Upper lobe of left lung (tissue), 6 donors: ENCODE data around the gene BRPF1. TPM values are rescaled to one million over a fixed set of nuclear protein-coding genes. Genes with fewer than 3 reads are reported as not detected.

Experiments
- ATAC-seq, 2 donors: fragments of 200-7000 bp; cut with Tn5 transposase; one replicate each; pipeline ENCODE4 v1.9.1; 2022; ENCODE audit warnings: mild to moderate bottlenecking in 2 of 2, moderate library complexity in 2 of 2; ENCODE audit not compliant: low FRiP score in 2 of 2
- DNase-seq, 2 donors: peaks; one replicate each; pipeline ENCODE4 v3.0.0-alpha.2; 2019 to 2020
- H3K27ac ChIP-seq, 4 donors: fragments of 200-600 bp; sonication (generic); one replicate each; pipeline ENCODE4 v1.5.1; 2016 to 2019
- H3K27me3 ChIP-seq, 4 donors: fragments of 200-600 bp; sonication (generic); one replicate each; pipeline ENCODE4 v1.5.1; 2017 to 2019
- H3K36me3 ChIP-seq, 4 donors: fragments of 200-600 bp; sonication (generic); one replicate each; pipeline ENCODE4 v1.5.1; 2016 to 2019
- H3K4me1 ChIP-seq, 4 donors: fragments of 200-600 bp; sonication (generic); one replicate each; pipeline ENCODE4 v1.5.1; 2018 to 2019
- H3K4me3 ChIP-seq, 4 donors: fragments of 200-600 bp; sonication (generic); one replicate each; pipeline ENCODE4 v1.5.1; 2017 to 2019; ENCODE audit warnings: mild to moderate bottlenecking in 2 of 4, moderate library complexity in 1 of 4
- H3K9me3 ChIP-seq, 4 donors: fragments of 200-600 bp; sonication (generic); one replicate each; pipeline ENCODE4 v1.5.1; 2018 to 2019
- EP300 ChIP-seq, 4 donors: sonication (generic); formaldehyde crosslinking; IDR thresholded peaks; one replicate each; pipeline ENCODE4 v1.5.1; 2017; ENCODE audit warnings: antibody characterized with exemption in 4 of 4, control low read depth in 2 of 4
- POLR2A ChIP-seq, 4 donors: fragments of 450-650 bp; IDR thresholded peaks; one replicate each; pipeline ENCODE4 v1.5.1; 2016 to 2017; ENCODE audit warnings: antibody characterized with exemption in 4 of 4, mild to moderate bottlenecking in 2 of 4
- POLR2AphosphoS5 ChIP-seq, 2 donors: sonication (generic); formaldehyde crosslinking; IDR thresholded peaks; one replicate each; pipeline ENCODE4 v1.5.1; 2017; ENCODE audit warnings: antibody characterized with exemption in 2 of 2
- WGBS, 2 donors: methylation state at CpG; one replicate each; pipeline ENCODE4 v1.1.5; 2017 to 2018; 5-methylcytosine and 5-hydroxymethylcytosine counted together
- total RNA-seq, 6 donors: library from RNA; depleted of rRNA in 4 of 6; stranded (reverse); fragments of >200 nt in 4 of 6; gene quantifications; one replicate each; pipeline versions ENCODE4 v1.1.0 to v1.2.1, GENCODE V29; 2016 to 2021
- TF ChIP-seq, protein P1 (sequence below), 6 experiments: fragments of 450-650 bp in 4 of 6; fragments of 200-600 bp in 2 of 6; sonication (generic) in 2 of 6; IDR thresholded peaks; one replicate each; pipeline ENCODE4 v1.5.1; 2016 to 2019; ENCODE audit warnings: antibody characterized with exemption in 6 of 6
- donor health status: DM: no; HTN: no; CAD: no; lungs with moderate emphysema.
- donor health status: DM: no; HTN: yes; CAD: no; lungs with severe emphysema.

BRPF1 gene
- total RNA-seq, 6 donors from 2014 or later, result 18.8 to 44.0 (median 26.5) TPM

DNA sequence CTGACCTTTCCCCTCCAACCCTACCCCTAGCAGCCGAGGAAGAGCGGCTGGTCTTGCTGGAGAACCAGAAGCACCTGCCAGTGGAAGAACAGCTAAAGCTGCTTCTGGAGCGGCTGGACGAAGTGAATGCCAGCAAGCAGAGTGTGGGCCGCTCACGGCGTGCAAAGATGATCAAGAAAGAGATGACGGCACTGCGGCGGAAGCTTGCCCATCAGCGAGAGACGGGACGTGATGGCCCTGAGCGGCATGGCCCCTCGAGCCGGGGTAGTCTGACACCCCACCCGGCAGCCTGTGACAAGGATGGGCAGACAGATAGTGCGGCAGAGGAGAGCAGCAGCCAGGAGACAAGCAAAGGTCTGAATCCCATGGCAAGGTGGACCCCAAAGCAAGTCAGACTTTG lies 12.0 kb downstream of the BRPF1 start:
- Histone ChIP-seq H3K27me3 (no peaks in the 10 kb centered on the region), H3K9me3 (no peaks in the 10 kb centered on the region), H3K27ac (no peak overlapping the region), H3K4me3 (no peak overlapping the region), H3K36me3 (peaks cover 84 to 100% (median 94%) of the 10 kb centered on the region in 4 donors), H3K4me1 (peaks cover 0 to 4% (median 0%) of the 10 kb centered on the region in 4 donors)
- 95 to 96% methylated on average over 18 of the region's 18 CpGs for WGBS, 2 donors
- ATAC-seq, result no peak
- no peak for TF ChIP-seq EP300 (IDR thresholded peaks at IDR 0.05)
- TF ChIP-seq POLR2AphosphoS5 (IDR thresholded peaks at IDR 0.05), result no peak
- TF ChIP-seq POLR2A (IDR thresholded peaks at IDR 0.05), result no peak
- TF ChIP-seq, protein P1, sequence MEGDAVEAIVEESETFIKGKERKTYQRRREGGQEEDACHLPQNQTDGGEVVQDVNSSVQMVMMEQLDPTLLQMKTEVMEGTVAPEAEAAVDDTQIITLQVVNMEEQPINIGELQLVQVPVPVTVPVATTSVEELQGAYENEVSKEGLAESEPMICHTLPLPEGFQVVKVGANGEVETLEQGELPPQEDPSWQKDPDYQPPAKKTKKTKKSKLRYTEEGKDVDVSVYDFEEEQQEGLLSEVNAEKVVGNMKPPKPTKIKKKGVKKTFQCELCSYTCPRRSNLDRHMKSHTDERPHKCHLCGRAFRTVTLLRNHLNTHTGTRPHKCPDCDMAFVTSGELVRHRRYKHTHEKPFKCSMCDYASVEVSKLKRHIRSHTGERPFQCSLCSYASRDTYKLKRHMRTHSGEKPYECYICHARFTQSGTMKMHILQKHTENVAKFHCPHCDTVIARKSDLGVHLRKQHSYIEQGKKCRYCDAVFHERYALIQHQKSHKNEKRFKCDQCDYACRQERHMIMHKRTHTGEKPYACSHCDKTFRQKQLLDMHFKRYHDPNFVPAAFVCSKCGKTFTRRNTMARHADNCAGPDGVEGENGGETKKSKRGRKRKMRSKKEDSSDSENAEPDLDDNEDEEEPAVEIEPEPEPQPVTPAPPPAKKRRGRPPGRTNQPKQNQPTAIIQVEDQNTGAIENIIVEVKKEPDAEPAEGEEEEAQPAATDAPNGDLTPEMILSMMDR (IDR thresholded peaks at IDR 0.05), result no peak
- DNase-seq, result no peak

DNA sequence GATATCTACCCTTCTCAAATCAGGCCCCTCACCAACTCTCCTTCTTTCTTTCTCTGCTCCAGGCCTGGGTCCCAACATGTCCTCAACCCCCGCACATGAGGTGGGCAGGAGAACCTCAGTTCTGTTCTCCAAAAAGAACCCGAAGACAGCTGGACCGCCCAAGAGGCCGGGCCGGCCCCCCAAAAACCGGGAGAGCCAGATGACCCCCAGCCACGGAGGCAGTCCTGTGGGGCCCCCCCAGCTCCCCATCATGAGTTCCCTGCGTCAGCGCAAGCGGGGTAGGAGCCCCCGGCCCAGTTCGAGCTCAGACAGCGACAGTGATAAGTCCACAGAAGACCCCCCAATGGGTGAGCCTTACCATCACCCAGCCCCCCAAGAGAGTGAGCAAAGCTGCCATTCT lies 12.6 kb downstream of the BRPF1 start:
- Histone ChIP-seq H3K4me1 (peaks cover 3 to 10% (median 5%) of the 10 kb centered on the region in 4 donors), H3K27me3 (no peaks in the 10 kb centered on the region), H3K36me3 (peaks cover 78 to 94% (median 88%) of the 10 kb centered on the region in 4 donors), H3K4me3 (no peak overlapping the region), H3K9me3 (no peaks in the 10 kb centered on the region), H3K27ac (no peak overlapping the region)
- ATAC-seq (no peak), DNase-seq (no peak)
- 96 to 97% methylated on average over 7 to 13 of the region's 13 CpGs for WGBS, 2 donors
- TF ChIP-seq EP300 (IDR thresholded peaks at IDR 0.05), result no peak
- no peak for TF ChIP-seq POLR2A (IDR thresholded peaks at IDR 0.05)
- TF ChIP-seq, protein P1 (IDR thresholded peaks at IDR 0.05), result no peak
- TF ChIP-seq POLR2AphosphoS5 (IDR thresholded peaks at IDR 0.05), result no peak

DNA sequence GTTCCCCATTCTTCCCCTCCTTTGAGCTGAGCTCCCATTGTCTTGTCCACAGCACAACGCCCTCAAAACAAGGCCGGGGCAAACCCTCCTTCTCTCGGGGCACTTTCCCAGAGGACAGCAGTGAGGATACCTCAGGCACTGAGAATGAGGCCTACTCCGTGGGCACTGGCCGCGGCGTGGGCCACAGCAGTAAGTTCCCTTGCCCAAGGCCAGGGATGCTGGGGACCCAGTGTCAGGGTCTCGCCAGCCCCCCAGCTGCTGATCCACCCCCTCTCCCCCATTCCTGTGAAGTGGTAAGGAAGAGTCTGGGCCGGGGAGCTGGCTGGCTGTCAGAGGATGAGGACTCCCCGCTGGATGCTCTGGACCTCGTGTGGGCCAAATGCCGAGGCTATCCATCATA lies 14.0 kb downstream of the BRPF1 start:
- Histone ChIP-seq H3K9me3 (no peaks in the 10 kb centered on the region), H3K27ac (no peak overlapping the region), H3K4me1 (peaks cover 7 to 18% (median 10%) of the 10 kb centered on the region in 4 donors), H3K27me3 (no peaks in the 10 kb centered on the region), H3K4me3 (no peak overlapping the region), H3K36me3 (peaks cover 65 to 80% (median 75%) of the 10 kb centered on the region in 4 donors)
- TF ChIP-seq, protein P1 (IDR thresholded peaks at IDR 0.05), result no peak
- TF ChIP-seq POLR2A (IDR thresholded peaks at IDR 0.05), result no peak
- TF ChIP-seq POLR2AphosphoS5 (IDR thresholded peaks at IDR 0.05), result no peak
- TF ChIP-seq EP300 (IDR thresholded peaks at IDR 0.05), result no peak
- no peak for ATAC-seq
- WGBS, 2 donors, result 92% methylated on average over 11 to 12 of the region's 12 CpGs
- peak in 1 of 2 donors; percentile 53 for DNase-seq

DNA sequence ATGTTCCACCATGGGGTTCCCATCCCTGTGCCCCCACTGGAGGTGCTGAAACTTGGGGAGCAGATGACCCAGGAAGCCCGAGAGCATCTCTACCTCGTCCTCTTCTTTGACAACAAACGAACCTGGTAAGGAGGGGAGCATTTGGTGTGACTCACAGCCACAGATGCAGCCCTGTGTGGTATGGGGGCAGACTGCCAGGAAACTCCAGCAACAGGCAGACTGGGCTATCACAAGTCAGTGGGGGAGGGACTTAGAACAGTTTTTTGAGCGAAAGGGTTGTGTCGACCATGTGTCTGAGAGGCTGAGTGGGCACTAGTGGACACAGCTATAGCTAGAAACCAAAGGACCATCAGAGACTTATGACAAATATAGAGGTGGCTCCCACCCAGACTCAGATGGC lies 14.8 kb downstream of the BRPF1 start:
- H3K27me3 ChIP-seq, result no peaks in the 10 kb centered on the region
- H3K9me3 ChIP-seq, result no peaks in the 10 kb centered on the region
- WGBS, 2 donors, result 80 to 83% methylated on average over 5 of the region's 5 CpGs
- H3K4me1 ChIP-seq, result peaks cover 15 to 27% (median 18%) of the 10 kb centered on the region in 4 donors
- no peak overlapping the region for H3K4me3 ChIP-seq
- ATAC-seq, result no peak
- TF ChIP-seq POLR2A (IDR thresholded peaks at IDR 0.05), result no peak
- TF ChIP-seq EP300 (IDR thresholded peaks at IDR 0.05), result no peak
- TF ChIP-seq, protein P1 (IDR thresholded peaks at IDR 0.05), result no peak
- TF ChIP-seq POLR2AphosphoS5 (IDR thresholded peaks at IDR 0.05), result no peak
- H3K36me3 ChIP-seq, result peaks cover 59 to 73% (median 67%) of the 10 kb centered on the region in 4 donors
- DNase-seq, result no peak
- no peak overlapping the region for H3K27ac ChIP-seq

DNA sequence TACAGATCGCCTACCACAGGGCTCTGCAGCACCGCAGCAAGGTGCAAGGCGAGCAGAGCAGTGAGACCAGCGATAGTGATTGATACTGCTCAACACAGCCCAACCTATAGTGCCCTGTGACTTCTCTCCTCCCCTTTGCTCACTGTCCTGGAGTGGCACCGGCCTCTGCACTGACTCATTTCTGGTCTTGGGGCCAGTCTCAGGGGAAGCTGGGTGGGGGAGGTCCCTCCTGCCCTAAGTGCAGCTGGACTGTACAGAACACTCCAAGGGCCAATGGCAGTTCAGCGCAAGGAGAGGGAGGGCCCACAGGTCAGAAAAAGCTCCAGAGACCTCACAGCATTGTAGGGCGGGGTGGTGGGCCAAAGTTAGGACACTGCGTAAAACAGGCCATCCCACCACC lies 15.7 kb downstream of the BRPF1 start:
- Histone ChIP-seq H3K9me3 (no peaks in the 10 kb centered on the region), H3K4me3 (no peak overlapping the region), H3K27me3 (no peaks in the 10 kb centered on the region), H3K36me3 (peaks cover 51 to 73% (median 63%) of the 10 kb centered on the region in 4 donors), H3K4me1 (peaks cover 19 to 34% (median 24%) of the 10 kb centered on the region in 4 donors), H3K27ac (no peak overlapping the region)
- WGBS, 2 donors, result 97 to 100% methylated on average over 2 to 8 of the region's 8 CpGs
- TF ChIP-seq, protein P1 (IDR thresholded peaks at IDR 0.05), result no peak
- TF ChIP-seq POLR2A (IDR thresholded peaks at IDR 0.05) (no peak), POLR2AphosphoS5 (IDR thresholded peaks at IDR 0.05) (no peak), EP300 (IDR thresholded peaks at IDR 0.05) (no peak)
- DNase-seq (no peak), ATAC-seq (no peak)
